NK-92 (cell line): Measurements from ENCODE around the gene ROR1.
"Not testable (repeated sequence)": the region's sequence is repeated elsewhere in the genome, so short reads cannot be mapped to it uniquely, and the experiment has no call there.

Experiments used
- DNase-seq: peaks from one replicate; lab custom pipeline; 2025; ENCODE audit not compliant: unreplicated experiment; lab: John Stamatoyannopoulos, UW

ROR1 gene

GRCh38 chr1:64087768-64088167, 314.0 kb downstream of the ROR1 start:
- no peak for DNase-seq

- no peak for DNase-seq
Measured at GRCh38 chr1:64090436-64090835, 316.6 kb downstream of the ROR1 start.

- no peak for DNase-seq
Measured at GRCh38 chr1:64092851-64093371, 319.1 kb downstream of the ROR1 start.

GRCh38 chr1:64093941-64094340, 320.1 kb downstream of the ROR1 start:
- DNase-seq = no peak

- DNase-seq = no peak
Measured at GRCh38 chr1:64095832-64096231, 322.0 kb downstream of the ROR1 start.

GRCh38 chr1:64097859-64098258, 324.0 kb downstream of the ROR1 start:
- DNase-seq = no peak

GRCh38 chr1:64098436-64098835, 324.6 kb downstream of the ROR1 start:
- DNase-seq = no peak

GRCh38 chr1:64098846-64099582, 325.2 kb downstream of the ROR1 start:
- DNase-seq = no peak

- no peak for DNase-seq
Measured at GRCh38 chr1:64100791-64101190, 327.0 kb downstream of the ROR1 start.

- not testable (repeated sequence) for DNase-seq
Measured at GRCh38 chr1:64104585-64104984, 330.8 kb downstream of the ROR1 start.

- DNase-seq = no peak
Measured at GRCh38 chr1:64107118-64107519, 333.3 kb downstream of the ROR1 start.

GRCh38 chr1:64107632-64108031, 333.8 kb downstream of the ROR1 start:
- no peak for DNase-seq

GRCh38 chr1:64110924-64111777, 337.3 kb downstream of the ROR1 start:
- DNase-seq = no peak

GRCh38 chr1:64111787-64112186, 338.0 kb downstream of the ROR1 start:
- no peak for DNase-seq

GRCh38 chr1:64112281-64112680, 338.5 kb downstream of the ROR1 start:
- DNase-seq = no peak

GRCh38 chr1:64114012-64114525, 340.3 kb downstream of the ROR1 start:
- no peak for DNase-seq

- DNase-seq = no peak
Measured at GRCh38 chr1:64116537-64116936, 342.7 kb downstream of the ROR1 start.

GRCh38 chr1:64117492-64117891, 343.7 kb downstream of the ROR1 start:
- DNase-seq = no peak

GRCh38 chr1:64121766-64122385, 348.1 kb downstream of the ROR1 start:
- DNase-seq = no peak

- DNase-seq = no peak
Measured at GRCh38 chr1:64122588-64122987, 348.8 kb downstream of the ROR1 start.

GRCh38 chr1:64124704-64125440, 351.1 kb downstream of the ROR1 start:
- no peak for DNase-seq
